HepG2 (cell line): ENCODE data around the gene CADM2. TPM values are rescaled to one million over a fixed set of nuclear protein-coding genes. Genes with fewer than 3 reads are reported as not detected.

Experiments
- BORCS8-MEF2B ChIP-seq: sonication (generic); formaldehyde crosslinking; IDR thresholded peaks from 2 replicates; pipeline ENCODE4 v1.8.0; 2022; ENCODE audit warnings: mild to moderate bottlenecking, missing genetic modification reagents
- FOXJ3 ChIP-seq: sonication (generic); formaldehyde crosslinking; IDR thresholded peaks from 2 replicates; pipeline ENCODE4 v1.4.0; 2020; ENCODE audit warnings: missing genetic modification reagents, mild to moderate bottlenecking, borderline replicate concordance
- HOXD1 ChIP-seq: sonication (generic); formaldehyde crosslinking; IDR thresholded peaks from 2 replicates; pipeline ENCODE4 v1.5.0; 2020; ENCODE audit warnings: missing genetic modification reagents
- KLF12 ChIP-seq: sonication (generic); formaldehyde crosslinking; IDR thresholded peaks from 2 replicates; pipeline ENCODE4 v1.4.0; 2020; ENCODE audit warnings: missing genetic modification reagents, borderline replicate concordance
- MAFK ChIP-seq, 2 experiments: IDR thresholded peaks in 1 of 2; conservative IDR thresholded peaks in 1 of 2; 2 replicates each; pipeline ENCODE4 v1.6.1; 2011; ENCODE audit warnings: improper control_type of control experiment in 2 of 2, low read length in 2 of 2
- MXD3 ChIP-seq: IDR thresholded peaks from 2 replicates; pipeline ENCODE4 v1.6.1; 2016; ENCODE audit warnings: mild to moderate bottlenecking, missing biosample characterization, missing genetic modification reagents
- NFAT5 ChIP-seq: sonication (generic); formaldehyde crosslinking; IDR thresholded peaks from 2 replicates; pipeline ENCODE4 v1.4.0; 2020; ENCODE audit warnings: missing genetic modification reagents
- SYNCRIP ChIP-seq: fragments of 200-400 bp; formaldehyde crosslinking; IDR thresholded peaks from 2 replicates; pipeline ENCODE4 v1.6.1; 2018; ENCODE audit warnings: mild to moderate bottlenecking, low read depth, low read length; ENCODE audit not compliant: insufficient read depth
- TCF7L2 ChIP-seq: IDR thresholded peaks from 2 replicates; pipeline ENCODE4 v1.6.1; 2011; ENCODE audit warnings: mild to moderate bottlenecking, low read depth, low read length, moderate library complexity
- THYN1 ChIP-seq: sonication (generic); formaldehyde crosslinking; IDR thresholded peaks from 2 replicates; pipeline ENCODE4 v1.8.1; 2023; ENCODE audit warnings: low read depth, mild to moderate bottlenecking, moderate library complexity, missing genetic modification reagents, borderline replicate concordance
- ZFP41 ChIP-seq: sonication (generic); formaldehyde crosslinking; IDR thresholded peaks from 2 replicates; pipeline ENCODE4 v1.4.0; 2020; ENCODE audit warnings: mild to moderate bottlenecking, missing genetic modification reagents, borderline replicate concordance
- ZMAT3 ChIP-seq: sonication (generic); formaldehyde crosslinking; conservative IDR thresholded peaks from 2 replicates; pipeline ENCODE4 v1.7.0; 2021; ENCODE audit warnings: missing genetic modification reagents
- polyA plus RNA-seq, 8 experiments: library from polyadenylated mRNA; depleted of rRNA in 3 of 8; stranded (reverse) in 7 of 8; unstranded in 1 of 8; fragments of >200 nt; fragmentation: Illumina TruSeq in 4 of 8; extraction: Trizol in 4 of 8; gene quantifications; 2 replicates each; pipeline versions ENCODE4 v1.2.1 to v1.2.3, GENCODE V29; 2011 to 2016; ENCODE audit warnings: low read depth in 4 of 8, missing spikeins in 1 of 8, mixed read lengths in 1 of 8; ENCODE audit not compliant: insufficient read depth in 1 of 8
- total RNA-seq, 5 experiments: library from RNA; depleted of rRNA; stranded (reverse); fragments of >200 nt; fragmentation: Illumina TruSeq; extraction: Trizol; gene quantifications; 2 replicates each; pipeline ENCODE4 v1.2.3, GENCODE V29; 2016; ENCODE audit warnings: low read depth in 1 of 5
- TF ChIP-seq, protein P1 (sequence below): sonication (generic); formaldehyde crosslinking; IDR thresholded peaks from 2 replicates; pipeline ENCODE4 v1.8.1; 2023; ENCODE audit warnings: mild to moderate bottlenecking, missing genetic modification reagents
- TF ChIP-seq, protein P2 (sequence below): sonication (generic); formaldehyde crosslinking; IDR thresholded peaks from 2 replicates; pipeline ENCODE4 v1.4.0; 2020; ENCODE audit warnings: missing genetic modification reagents

The CADM2 gene
- total and polyA plus RNA-seq, 2 of the 13 experiments (the other 11 are each of a cell fraction or from before 2014, with no cell fraction given) = not detected

DNA sequence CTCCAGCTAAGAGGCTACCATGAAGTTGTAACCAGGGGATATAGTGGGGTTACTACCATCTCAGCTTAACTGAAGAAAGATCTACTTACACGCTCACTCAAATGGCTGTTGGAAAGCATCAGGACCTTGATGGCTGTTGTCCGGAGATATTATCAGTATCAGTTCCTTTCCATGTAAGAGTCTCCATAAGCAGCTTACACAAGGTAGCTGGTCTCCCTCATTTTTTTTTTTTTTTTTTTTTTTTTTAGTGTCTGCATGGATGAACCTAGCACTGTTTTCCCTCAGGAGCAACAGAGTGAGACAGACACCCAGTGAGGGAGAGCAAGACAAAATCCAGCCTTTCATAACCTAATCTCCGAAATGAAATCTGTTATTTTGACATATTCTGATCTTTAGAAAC, 230.9 kb downstream of the CADM2 start (continued):
- TF ChIP-seq ZFP41 (CRISPR knock-in tag) (no peak), TCF7L2 (no peak), NFAT5 (CRISPR knock-in tag) (no peak), KLF12 (CRISPR knock-in tag) (no peak), MXD3 (CRISPR knock-in tag) (no peak), HOXD1 (CRISPR knock-in tag) (no peak), SYNCRIP (no peak), FOXJ3 (no peak), BORCS8-MEF2B (CRISPR knock-in tag) (no peak), ZMAT3 (no peak), THYN1 (CRISPR knock-in tag) (no peak), MAFK (conservative IDR thresholded peaks at IDR 0.05 in 1 of 2, IDR thresholded peaks at IDR 0.05 in 1 of 2; ENCODE audit: low read length in 2 of 2) (no peak)
- TF ChIP-seq, protein P1, sequence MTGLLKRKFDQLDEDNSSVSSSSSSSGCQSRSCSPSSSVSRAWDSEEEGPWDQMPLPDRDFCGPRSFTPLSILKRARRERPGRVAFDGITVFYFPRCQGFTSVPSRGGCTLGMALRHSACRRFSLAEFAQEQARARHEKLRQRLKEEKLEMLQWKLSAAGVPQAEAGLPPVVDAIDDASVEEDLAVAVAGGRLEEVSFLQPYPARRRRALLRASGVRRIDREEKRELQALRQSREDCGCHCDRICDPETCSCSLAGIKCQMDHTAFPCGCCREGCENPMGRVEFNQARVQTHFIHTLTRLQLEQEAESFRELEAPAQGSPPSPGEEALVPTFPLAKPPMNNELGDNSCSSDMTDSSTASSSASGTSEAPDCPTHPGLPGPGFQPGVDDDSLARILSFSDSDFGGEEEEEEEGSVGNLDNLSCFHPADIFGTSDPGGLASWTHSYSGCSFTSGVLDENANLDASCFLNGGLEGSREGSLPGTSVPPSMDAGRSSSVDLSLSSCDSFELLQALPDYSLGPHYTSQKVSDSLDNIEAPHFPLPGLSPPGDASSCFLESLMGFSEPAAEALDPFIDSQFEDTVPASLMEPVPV (CRISPR knock-in tag) = no peak
- TF ChIP-seq, protein P2, sequence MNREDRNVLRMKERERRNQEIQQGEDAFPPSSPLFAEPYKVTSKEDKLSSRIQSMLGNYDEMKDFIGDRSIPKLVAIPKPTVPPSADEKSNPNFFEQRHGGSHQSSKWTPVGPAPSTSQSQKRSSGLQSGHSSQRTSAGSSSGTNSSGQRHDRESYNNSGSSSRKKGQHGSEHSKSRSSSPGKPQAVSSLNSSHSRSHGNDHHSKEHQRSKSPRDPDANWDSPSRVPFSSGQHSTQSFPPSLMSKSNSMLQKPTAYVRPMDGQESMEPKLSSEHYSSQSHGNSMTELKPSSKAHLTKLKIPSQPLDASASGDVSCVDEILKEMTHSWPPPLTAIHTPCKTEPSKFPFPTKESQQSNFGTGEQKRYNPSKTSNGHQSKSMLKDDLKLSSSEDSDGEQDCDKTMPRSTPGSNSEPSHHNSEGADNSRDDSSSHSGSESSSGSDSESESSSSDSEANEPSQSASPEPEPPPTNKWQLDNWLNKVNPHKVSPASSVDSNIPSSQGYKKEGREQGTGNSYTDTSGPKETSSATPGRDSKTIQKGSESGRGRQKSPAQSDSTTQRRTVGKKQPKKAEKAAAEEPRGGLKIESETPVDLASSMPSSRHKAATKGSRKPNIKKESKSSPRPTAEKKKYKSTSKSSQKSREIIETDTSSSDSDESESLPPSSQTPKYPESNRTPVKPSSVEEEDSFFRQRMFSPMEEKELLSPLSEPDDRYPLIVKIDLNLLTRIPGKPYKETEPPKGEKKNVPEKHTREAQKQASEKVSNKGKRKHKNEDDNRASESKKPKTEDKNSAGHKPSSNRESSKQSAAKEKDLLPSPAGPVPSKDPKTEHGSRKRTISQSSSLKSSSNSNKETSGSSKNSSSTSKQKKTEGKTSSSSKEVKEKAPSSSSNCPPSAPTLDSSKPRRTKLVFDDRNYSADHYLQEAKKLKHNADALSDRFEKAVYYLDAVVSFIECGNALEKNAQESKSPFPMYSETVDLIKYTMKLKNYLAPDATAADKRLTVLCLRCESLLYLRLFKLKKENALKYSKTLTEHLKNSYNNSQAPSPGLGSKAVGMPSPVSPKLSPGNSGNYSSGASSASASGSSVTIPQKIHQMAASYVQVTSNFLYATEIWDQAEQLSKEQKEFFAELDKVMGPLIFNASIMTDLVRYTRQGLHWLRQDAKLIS = no peak
